ENCODE measurements around the gene MINDY4.

Gene MINDY4

DNA sequence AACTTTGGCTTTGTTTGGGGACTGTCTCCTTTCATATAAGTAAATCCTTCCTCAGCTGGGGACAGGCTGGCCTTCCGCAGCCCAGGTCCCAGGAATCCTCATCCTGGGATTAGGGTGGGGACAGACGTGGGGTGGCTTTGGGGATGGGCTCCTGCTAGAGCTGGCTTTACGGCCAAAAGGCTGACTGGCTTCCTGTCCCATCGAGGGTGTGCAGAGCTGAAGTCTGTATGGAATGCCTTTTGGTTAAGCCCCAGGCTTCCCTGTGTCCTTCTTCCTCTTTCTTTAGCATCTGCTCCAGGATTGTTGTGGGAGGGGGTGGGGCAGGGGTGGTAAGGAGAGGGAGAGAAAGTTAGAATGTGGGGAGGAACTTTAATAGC, 81.1 kb downstream of the MINDY4 start:
- no peak overlapping the region for H3K23ac ChIP-seq (ENCODE audit: low read length)
- no peak overlapping the region for H3K4ac ChIP-seq (ENCODE audit: low read depth, low read length)
- no peak overlapping the region for H3K18ac ChIP-seq (ENCODE audit: low read length)
- H2BK120ac ChIP-seq (ENCODE audit: insufficient read depth, low read length, poor library complexity): no peak overlapping the region
- H2BK5ac ChIP-seq (ENCODE audit: low read depth, low read length, poor library complexity): no peak overlapping the region
- no peaks in the 10 kb centered on the region for H3K27me3 ChIP-seq (ENCODE audit: insufficient read depth, low read length)
- H3K79me1 ChIP-seq (ENCODE audit: low read length): peaks cover 2% of the 10 kb centered on the region
- no peak overlapping the region for H4K12ac ChIP-seq (ENCODE audit: low read depth, low read length)
- no peak overlapping the region for H4K91ac ChIP-seq (ENCODE audit: low read depth, low read length)
- DNase-seq: no peak
- H2BK12ac ChIP-seq (ENCODE audit: low read length): peak overlapping the region; percentile 37
- no peak overlapping the region for H3K4me3 ChIP-seq (ENCODE audit: low read depth, low read length)
- H3K4me1 ChIP-seq (ENCODE audit: control insufficient read depth in 1 of 2, insufficient read depth in 2 of 2, low read length in 2 of 2): peaks cover 18 to 24% of the 10 kb centered on the region in 2 experiments
- no CpG with 5 or more reads among the region's 4 CpGs for WGBS (ENCODE audit: extremely low coverage, insufficient coverage, insufficient read length)
- H3K36me3 ChIP-seq (ENCODE audit: control insufficient read depth in 1 of 2, insufficient read depth in 2 of 2, low read length in 2 of 2): no peaks in the 10 kb centered on the region
- H2AK5ac ChIP-seq (ENCODE audit: low read length): no peak overlapping the region
- no peaks in the 10 kb centered on the region for H3K79me2 ChIP-seq (ENCODE audit: control insufficient read depth, insufficient read depth, low read length, poor library complexity)
- H4K8ac ChIP-seq (ENCODE audit: low read depth, low read length): no peak overlapping the region
- no peak overlapping the region for H3K27ac ChIP-seq (ENCODE audit: low read depth, low read length)
- H3K4me2 ChIP-seq (ENCODE audit: low read length): no peak overlapping the region
- H3K9ac ChIP-seq (ENCODE audit: low read length): no peak overlapping the region
- H2AFZ ChIP-seq (ENCODE audit: insufficient read depth, low read length, poor library complexity): no peak overlapping the region
- H3K9me3 ChIP-seq (ENCODE audit: insufficient read depth, low read depth, low read length): peaks cover 6% of the 10 kb centered on the region
- no peak overlapping the region for H3K14ac ChIP-seq (ENCODE audit: low read length)

DNA sequence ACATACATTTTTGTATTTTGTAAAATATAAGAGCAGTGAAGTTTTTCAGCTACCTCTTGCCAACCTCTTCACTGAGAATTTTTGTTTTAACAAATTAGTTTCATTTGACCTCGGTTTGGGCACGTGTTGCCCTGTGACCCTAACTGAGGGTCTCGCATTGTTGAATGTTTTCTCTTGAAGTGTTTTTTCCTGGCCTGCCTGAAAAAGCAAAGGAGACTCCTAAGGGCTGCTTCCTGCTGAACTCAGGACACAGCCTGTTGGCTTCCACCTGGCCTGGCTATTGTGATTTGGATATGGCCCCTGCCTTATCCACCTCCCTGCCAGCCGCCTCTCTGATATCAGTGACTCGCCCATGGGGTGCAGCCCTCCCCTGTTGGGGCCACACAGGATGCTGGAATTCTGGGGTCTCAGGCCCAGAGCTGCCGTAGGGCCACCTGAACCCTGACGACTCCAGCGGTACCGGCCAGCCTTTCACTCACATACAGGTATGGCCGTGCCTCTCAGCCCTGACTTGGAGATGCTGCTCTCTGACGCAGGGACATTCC, 81.6 kb downstream of the MINDY4 start:
- DNase-seq: no peak
- peaks cover 6% of the 10 kb centered on the region for H3K9me3 ChIP-seq (ENCODE audit: insufficient read depth, low read depth, low read length)
- H2BK12ac ChIP-seq (ENCODE audit: low read length): peak overlapping the region; percentile 25
- H3K4me2 ChIP-seq (ENCODE audit: low read length): no peak overlapping the region
- H3K18ac ChIP-seq (ENCODE audit: low read length): no peak overlapping the region
- H4K91ac ChIP-seq (ENCODE audit: low read depth, low read length): peak overlapping the region; percentile 20
- no peak overlapping the region for H3K4me3 ChIP-seq (ENCODE audit: low read depth, low read length)
- H3K27ac ChIP-seq (ENCODE audit: low read depth, low read length): no peak overlapping the region
- no peak overlapping the region for H3K9ac ChIP-seq (ENCODE audit: low read length)
- no peak overlapping the region for H2AFZ ChIP-seq (ENCODE audit: insufficient read depth, low read length, poor library complexity)
- no peak overlapping the region for H3K4ac ChIP-seq (ENCODE audit: low read depth, low read length)
- H3K36me3 ChIP-seq (ENCODE audit: control insufficient read depth in 1 of 2, insufficient read depth in 2 of 2, low read length in 2 of 2): no peaks in the 10 kb centered on the region
- H3K79me2 ChIP-seq (ENCODE audit: control insufficient read depth, insufficient read depth, low read length, poor library complexity): no peaks in the 10 kb centered on the region
- no peak overlapping the region for H2BK120ac ChIP-seq (ENCODE audit: insufficient read depth, low read length, poor library complexity)
- no peak overlapping the region for H4K8ac ChIP-seq (ENCODE audit: low read depth, low read length)
- H3K79me1 ChIP-seq (ENCODE audit: low read length): peaks cover 2% of the 10 kb centered on the region
- no peak overlapping the region for H3K23ac ChIP-seq (ENCODE audit: low read length)
- no peak overlapping the region for H2BK5ac ChIP-seq (ENCODE audit: low read depth, low read length, poor library complexity)
- no peak overlapping the region for H4K12ac ChIP-seq (ENCODE audit: low read depth, low read length)
- no peak overlapping the region for H2AK5ac ChIP-seq (ENCODE audit: low read length)
- WGBS (ENCODE audit: extremely low coverage, insufficient coverage, insufficient read length): no CpG with 5 or more reads among the region's 11 CpGs
- no peak overlapping the region for H3K14ac ChIP-seq (ENCODE audit: low read length)
- peaks cover 18 to 24% of the 10 kb centered on the region in 2 experiments for H3K4me1 ChIP-seq (ENCODE audit: control insufficient read depth in 1 of 2, insufficient read depth in 2 of 2, low read length in 2 of 2)
- H3K27me3 ChIP-seq (ENCODE audit: insufficient read depth, low read length): no peaks in the 10 kb centered on the region

GRCh38 chr7:30853576-30853975, 82.4 kb downstream of the MINDY4 start:
- no peaks in the 10 kb centered on the region for H3K36me3 ChIP-seq (ENCODE audit: control insufficient read depth in 1 of 2, insufficient read depth in 2 of 2, low read length in 2 of 2)
- no peak overlapping the region for H3K4me3 ChIP-seq (ENCODE audit: low read depth, low read length)
- no peak overlapping the region for H2BK5ac ChIP-seq (ENCODE audit: low read depth, low read length, poor library complexity)
- H3K18ac ChIP-seq (ENCODE audit: low read length): no peak overlapping the region
- no peak overlapping the region for H3K9ac ChIP-seq (ENCODE audit: low read length)
- peaks cover 2% of the 10 kb centered on the region for H3K79me1 ChIP-seq (ENCODE audit: low read length)
- no peak overlapping the region for H2AK5ac ChIP-seq (ENCODE audit: low read length)
- WGBS (ENCODE audit: extremely low coverage, insufficient coverage, insufficient read length): no CpG with 5 or more reads among the region's 3 CpGs
- H3K4me2 ChIP-seq (ENCODE audit: low read length): no peak overlapping the region
- no peak overlapping the region for H2AFZ ChIP-seq (ENCODE audit: insufficient read depth, low read length, poor library complexity)
- no peaks in the 10 kb centered on the region for H3K79me2 ChIP-seq (ENCODE audit: control insufficient read depth, insufficient read depth, low read length, poor library complexity)
- H3K27me3 ChIP-seq (ENCODE audit: insufficient read depth, low read length): no peaks in the 10 kb centered on the region
- no peak overlapping the region for H3K14ac ChIP-seq (ENCODE audit: low read length)
- H4K91ac ChIP-seq (ENCODE audit: low read depth, low read length): no peak overlapping the region
- no peak overlapping the region for H2BK120ac ChIP-seq (ENCODE audit: insufficient read depth, low read length, poor library complexity)
- DNase-seq: no peak
- peaks cover 18 to 24% of the 10 kb centered on the region in 2 experiments for H3K4me1 ChIP-seq (ENCODE audit: control insufficient read depth in 1 of 2, insufficient read depth in 2 of 2, low read length in 2 of 2)
- H2BK12ac ChIP-seq (ENCODE audit: low read length): no peak overlapping the region
- H4K12ac ChIP-seq (ENCODE audit: low read depth, low read length): no peak overlapping the region
- peaks cover 3% of the 10 kb centered on the region for H3K9me3 ChIP-seq (ENCODE audit: insufficient read depth, low read depth, low read length)
- H3K23ac ChIP-seq (ENCODE audit: low read length): no peak overlapping the region
- no peak overlapping the region for H4K8ac ChIP-seq (ENCODE audit: low read depth, low read length)
- H3K27ac ChIP-seq (ENCODE audit: low read depth, low read length): no peak overlapping the region
- H3K4ac ChIP-seq (ENCODE audit: low read depth, low read length): no peak overlapping the region

GRCh38 chr7:30855936-30856335, 84.7 kb downstream of the MINDY4 start:
- Histone ChIP-seq H3K4me3 (ENCODE audit: low read depth, low read length) (no peak overlapping the region), H3K27ac (ENCODE audit: low read depth, low read length) (no peak overlapping the region), H2BK5ac (ENCODE audit: low read depth, low read length, poor library complexity) (no peak overlapping the region), H3K14ac (ENCODE audit: low read length) (no peak overlapping the region), H3K79me2 (ENCODE audit: control insufficient read depth, insufficient read depth, low read length, poor library complexity) (no peaks in the 10 kb centered on the region), H2AFZ (ENCODE audit: insufficient read depth, low read length, poor library complexity) (no peak overlapping the region), H4K12ac (ENCODE audit: low read depth, low read length) (no peak overlapping the region), H2BK12ac (ENCODE audit: low read length) (no peak overlapping the region), H4K91ac (ENCODE audit: low read depth, low read length) (no peak overlapping the region), H3K27me3 (ENCODE audit: insufficient read depth, low read length) (no peaks in the 10 kb centered on the region), H3K79me1 (ENCODE audit: low read length) (peaks cover 2% of the 10 kb centered on the region), H3K36me3 (ENCODE audit: control insufficient read depth in 1 of 2, insufficient read depth in 2 of 2, low read length in 2 of 2) (no peaks in the 10 kb centered on the region), H2BK120ac (ENCODE audit: insufficient read depth, low read length, poor library complexity) (no peak overlapping the region), H3K4me1 (ENCODE audit: control insufficient read depth in 1 of 2, insufficient read depth in 2 of 2, low read length in 2 of 2) (peaks cover 12 to 15% of the 10 kb centered on the region in 2 experiments), H3K4me2 (ENCODE audit: low read length) (no peak overlapping the region), H3K23ac (ENCODE audit: low read length) (no peak overlapping the region), H3K18ac (ENCODE audit: low read length) (no peak overlapping the region), H3K9ac (ENCODE audit: low read length) (no peak overlapping the region), H3K4ac (ENCODE audit: low read depth, low read length) (no peak overlapping the region), H4K8ac (ENCODE audit: low read depth, low read length) (no peak overlapping the region), H3K9me3 (ENCODE audit: insufficient read depth, low read depth, low read length) (peaks cover 1% of the 10 kb centered on the region), H2AK5ac (ENCODE audit: low read length) (no peak overlapping the region)
- WGBS (ENCODE audit: extremely low coverage, insufficient coverage, insufficient read length): no CpG with 5 or more reads among the region's 3 CpGs
- no peak for DNase-seq
